ACHN (cell line): ENCODE results near the gene GUK1.

Experiments used
- DNase-seq: peaks from one replicate; pipeline ENCODE4 v3.0.0-alpha.2; 2015
- in situ Hi-C: cut with HindIII; loops from 2 replicates; pipeline ENCODE4 v1.10.0; 2017; ENCODE audit warnings: low sequenced_read_pairs, low pct_ligation_motif_present, low pct_unique_long_range_greater_than_20kb

GUK1 gene

GRCh38 chr1:228139931-228140723, at the start of gene GUK1:
Gene GUK1 (plus strand): TSS chr1:228140279. CDS start chr1:228140303, 24 bp downstream.
- in situ Hi-C loops: no loop called here
- DNase-seq: peak; percentile 100

GRCh38 chr1:228090613-228091081, 49.4 kb upstream of the GUK1 start:
- in situ Hi-C loops: no loop called here
- no peak for DNase-seq

- no peak for DNase-seq
Measured at GRCh38 chr1:228091084-228091483, 49.0 kb upstream of the GUK1 start.

GRCh38 chr1:228092342-228093049, 47.6 kb upstream of the GUK1 start:
- in situ Hi-C loops: no loop called here
- no peak for DNase-seq

More at GRCh38 chr1:228091084-228091483, 49.0 kb upstream of the GUK1 start:
- in situ Hi-C loops: no loop called here

GRCh38 chr1:228093050-228093906, 46.8 kb upstream of the GUK1 start:
- in situ Hi-C loops: no loop called here

GRCh38 chr1:228094432-228095016, 45.6 kb upstream of the GUK1 start:
- DNase-seq: no peak
- in situ Hi-C loops: no loop called here

More at GRCh38 chr1:228093050-228093906, 46.8 kb upstream of the GUK1 start:
- DNase-seq: no peak

- in situ Hi-C loops: no loop called here
- no peak for DNase-seq
Measured at GRCh38 chr1:228095161-228095560, 44.9 kb upstream of the GUK1 start.

GRCh38 chr1:228095938-228096337, 44.1 kb upstream of the GUK1 start:
- in situ Hi-C loops: no loop called here

GRCh38 chr1:228096416-228097332, 43.4 kb upstream of the GUK1 start:
- in situ Hi-C loops: no loop called here

More at GRCh38 chr1:228095938-228096337, 44.1 kb upstream of the GUK1 start:
- DNase-seq: no peak

GRCh38 chr1:228097333-228098081, 42.6 kb upstream of the GUK1 start:
- in situ Hi-C loops: no loop called here
- no peak for DNase-seq

More at GRCh38 chr1:228096416-228097332, 43.4 kb upstream of the GUK1 start:
- DNase-seq: no peak

- no peak for DNase-seq
- in situ Hi-C loops: no loop called here
Measured at GRCh38 chr1:228098323-228098931, 41.7 kb upstream of the GUK1 start.

GRCh38 chr1:228099331-228099732, 40.7 kb upstream of the GUK1 start:
- DNase-seq: no peak
- in situ Hi-C loops: no loop called here

GRCh38 chr1:228100822-228101613, 39.1 kb upstream of the GUK1 start:
- in situ Hi-C loops: no loop called here

GRCh38 chr1:228101614-228101993, 38.5 kb upstream of the GUK1 start:
- in situ Hi-C loops: no loop called here
- DNase-seq: peak; percentile 18

More at GRCh38 chr1:228100822-228101613, 39.1 kb upstream of the GUK1 start:
- no peak for DNase-seq

- DNase-seq: peak; percentile 61
- in situ Hi-C loops: no loop called here
Measured at GRCh38 chr1:228101994-228102790, 37.9 kb upstream of the GUK1 start.
